Testis (tissue), 3 donors: ENCODE measurements around the gene FKBP7. TPM values are rescaled to one million over a fixed set of nuclear protein-coding genes. Genes with fewer than 3 reads are reported as not detected.

Source experiments
- DNase-seq: peaks from one replicate; pipeline ENCODE4 v3.0.0-alpha.2; 2019
- H3K27ac ChIP-seq, 2 donors: fragments of 200-600 bp; sonication (generic); one replicate each; pipeline ENCODE4 v1.5.1; 2019
- H3K27me3 ChIP-seq: fragments of 200-600 bp; sonication (generic); one replicate; pipeline ENCODE4 v1.5.1; 2019
- H3K36me3 ChIP-seq: fragments of 200-600 bp; sonication (generic); one replicate; pipeline ENCODE4 v1.5.1; 2017; ENCODE audit warnings: low read depth; ENCODE audit errors: missing control alignments
- H3K4me1 ChIP-seq: fragments of 200-600 bp; sonication (generic); one replicate; pipeline ENCODE4 v1.5.1; 2019
- H3K4me3 ChIP-seq, 2 donors: fragments of 200-600 bp; sonication (generic); one replicate each; pipeline ENCODE4 v1.5.1; 2017 to 2019
- H3K9me3 ChIP-seq: fragments of 200-600 bp; sonication (generic); one replicate; pipeline ENCODE4 v1.5.1; 2017
- POLR2A ChIP-seq: fragments of 450-650 bp; IDR thresholded peaks from one replicate; pipeline ENCODE4 v1.6.1; 2017; ENCODE audit warnings: antibody characterized with exemption, mild to moderate bottlenecking, moderate library complexity
- WGBS, 2 donors: methylation state at CpG; one replicate each; pipeline ENCODE4 v1.1.5; 2018; 5-methylcytosine and 5-hydroxymethylcytosine counted together
- intact Hi-C: fragments of 100-400 bp; cut with DNase I; formaldehyde crosslinking; loops from one replicate; pipeline ENCODE4 v1.15.1; 2023; ENCODE audit warnings: low total_unique reads
- polyA plus RNA-seq: library from polyadenylated mRNA; stranded (reverse); fragments of 350-450 nt; fragmentation: Illumina TruSeq; extraction: RNeasy Lipid Tissue Mini Kit (QIAGEN cat#74804); gene quantifications from one replicate; pipeline ENCODE4 v1.2.3, GENCODE V29; 2014; ENCODE audit warnings: low read depth, low replicate concordance; ENCODE audit not compliant: insufficient read depth
- total RNA-seq, 2 donors: library from RNA; depleted of rRNA; stranded (reverse); fragments of >200 nt; gene quantifications; one replicate each; pipeline ENCODE4 v1.2.3, GENCODE V29; 2016
- TF ChIP-seq, protein P1 (sequence below), 3 experiments: fragments of 450-650 bp in 2 of 3; fragments of 200-600 bp in 1 of 3; sonication (generic) in 1 of 3; IDR thresholded peaks; one replicate each; pipeline ENCODE4 v1.5.1; 2016 to 2019; ENCODE audit warnings: antibody characterized with exemption in 3 of 3, mild to moderate bottlenecking in 2 of 3, moderate library complexity in 1 of 3

FKBP7 gene
- total and polyA plus RNA-seq, 3 donors from 2014 or later = 10.1 to 27.4 (median 25.6) TPM

GRCh38 chr2:178469219-178469849 is 9.1 kb downstream of the FKBP7 start:
- no peak overlapping the region for H3K27ac ChIP-seq
- TF ChIP-seq, protein P1, sequence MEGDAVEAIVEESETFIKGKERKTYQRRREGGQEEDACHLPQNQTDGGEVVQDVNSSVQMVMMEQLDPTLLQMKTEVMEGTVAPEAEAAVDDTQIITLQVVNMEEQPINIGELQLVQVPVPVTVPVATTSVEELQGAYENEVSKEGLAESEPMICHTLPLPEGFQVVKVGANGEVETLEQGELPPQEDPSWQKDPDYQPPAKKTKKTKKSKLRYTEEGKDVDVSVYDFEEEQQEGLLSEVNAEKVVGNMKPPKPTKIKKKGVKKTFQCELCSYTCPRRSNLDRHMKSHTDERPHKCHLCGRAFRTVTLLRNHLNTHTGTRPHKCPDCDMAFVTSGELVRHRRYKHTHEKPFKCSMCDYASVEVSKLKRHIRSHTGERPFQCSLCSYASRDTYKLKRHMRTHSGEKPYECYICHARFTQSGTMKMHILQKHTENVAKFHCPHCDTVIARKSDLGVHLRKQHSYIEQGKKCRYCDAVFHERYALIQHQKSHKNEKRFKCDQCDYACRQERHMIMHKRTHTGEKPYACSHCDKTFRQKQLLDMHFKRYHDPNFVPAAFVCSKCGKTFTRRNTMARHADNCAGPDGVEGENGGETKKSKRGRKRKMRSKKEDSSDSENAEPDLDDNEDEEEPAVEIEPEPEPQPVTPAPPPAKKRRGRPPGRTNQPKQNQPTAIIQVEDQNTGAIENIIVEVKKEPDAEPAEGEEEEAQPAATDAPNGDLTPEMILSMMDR (IDR thresholded peaks at IDR 0.05) = no peak
- no peak for TF ChIP-seq POLR2A
- WGBS, 2 donors = 89 to 94% methylated on average over 7 of the region's 7 CpGs
- no peaks in the 10 kb centered on the region for H3K27me3 ChIP-seq
- intact Hi-C loops = no loop called here
- H3K36me3 ChIP-seq = no peaks in the 10 kb centered on the region
- DNase-seq = no peak
- H3K9me3 ChIP-seq = no peaks in the 10 kb centered on the region
- H3K4me3 ChIP-seq = no peak overlapping the region
- H3K4me1 ChIP-seq = no peaks in the 10 kb centered on the region

- Histone ChIP-seq H3K27me3 (no peaks in the 10 kb centered on the region), H3K4me3 (no peak overlapping the region), H3K27ac (no peak overlapping the region), H3K9me3 (no peaks in the 10 kb centered on the region), H3K4me1 (no peaks in the 10 kb centered on the region), H3K36me3 (no peaks in the 10 kb centered on the region)
- WGBS, 2 donors = 93 to 99% methylated on average over 11 of the region's 11 CpGs
- no peak for DNase-seq
- intact Hi-C loops = no loop called here
- TF ChIP-seq, protein P1 (IDR thresholded peaks at IDR 0.05) = no peak
- TF ChIP-seq POLR2A = no peak
These were observed 21.0 kb downstream of the FKBP7 start for GRCh38 chr2:178457390-178457886.

DNA sequence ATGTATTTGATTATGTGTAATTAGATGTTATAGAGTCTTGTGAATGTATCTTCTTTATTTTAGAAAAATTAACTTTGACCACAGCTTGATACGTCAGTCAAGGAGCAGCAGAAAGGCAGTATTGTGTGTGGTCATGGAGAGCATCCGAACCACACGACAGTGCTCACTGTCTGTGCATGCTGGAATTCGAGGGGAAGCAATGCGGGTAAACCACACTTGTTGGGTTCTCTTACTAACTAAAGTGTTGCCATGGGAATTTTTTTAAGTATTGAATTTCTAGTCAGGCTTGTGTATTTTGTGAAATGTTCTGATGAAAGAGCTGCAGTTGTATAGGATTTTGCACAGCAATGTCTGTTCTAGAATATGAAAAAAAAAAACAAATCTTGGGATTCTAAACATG is 22.5 kb downstream of the FKBP7 start:
- no peak for TF ChIP-seq POLR2A
- TF ChIP-seq, protein P1 (IDR thresholded peaks at IDR 0.05) = no peak
- Histone ChIP-seq H3K4me1 (no peaks in the 10 kb centered on the region), H3K36me3 (no peaks in the 10 kb centered on the region), H3K4me3 (no peak overlapping the region), H3K27ac (no peak overlapping the region), H3K27me3 (no peaks in the 10 kb centered on the region), H3K9me3 (no peaks in the 10 kb centered on the region)
- 89 to 92% methylated on average over 5 of the region's 5 CpGs for WGBS, 2 donors
- no peak for DNase-seq
- intact Hi-C loops = no loop called here

DNA sequence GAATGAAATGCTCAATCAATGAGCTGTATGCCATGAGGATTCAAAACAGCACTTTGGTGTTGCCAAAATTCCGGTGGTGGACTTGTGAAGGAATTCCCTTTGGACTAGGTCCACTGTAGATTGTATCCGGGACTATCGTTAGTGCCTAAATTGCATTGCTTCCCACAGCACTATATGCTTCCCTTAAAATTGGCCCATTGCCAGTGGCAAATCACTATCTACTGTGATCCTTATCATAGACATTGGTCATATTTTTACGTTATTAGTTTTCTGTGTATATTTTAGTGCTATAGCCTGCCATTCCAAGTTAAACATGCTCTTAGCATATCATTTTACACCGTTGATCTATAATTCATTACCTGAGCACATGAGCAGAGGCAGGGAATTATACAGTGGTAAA is 25.5 kb downstream of the FKBP7 start:
- no peaks in the 10 kb centered on the region for H3K9me3 ChIP-seq
- intact Hi-C loops = no loop called here
- H3K36me3 ChIP-seq = no peaks in the 10 kb centered on the region
- DNase-seq = no peak
- TF ChIP-seq POLR2A = no peak
- TF ChIP-seq, protein P1 (IDR thresholded peaks at IDR 0.05) = no peak
- H3K4me3 ChIP-seq = no peak overlapping the region
- no peak overlapping the region for H3K27ac ChIP-seq
- H3K27me3 ChIP-seq = no peaks in the 10 kb centered on the region
- WGBS, 2 donors = 57 to 58% methylated on average over 5 of the region's 5 CpGs
- peaks cover 6% of the 10 kb centered on the region for H3K4me1 ChIP-seq

DNA sequence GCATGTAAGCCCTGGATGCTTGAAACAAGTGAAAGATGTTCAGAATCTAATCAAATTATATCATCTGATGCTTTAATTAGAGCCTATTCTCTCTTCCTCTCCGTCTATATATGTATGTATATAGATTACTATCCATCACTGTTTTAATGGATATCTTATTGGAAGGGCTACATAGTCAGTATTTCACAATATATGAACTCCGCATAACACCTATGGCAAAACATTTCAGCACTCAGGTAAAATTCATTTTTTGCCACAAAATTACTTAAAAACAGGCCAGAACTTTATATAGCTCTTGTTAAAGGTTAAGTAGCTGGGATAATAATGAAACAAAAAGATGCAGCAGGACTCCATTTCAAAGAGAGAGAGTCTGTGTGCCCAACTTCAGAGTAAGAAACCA is 26.1 kb downstream of the FKBP7 start:
- Histone ChIP-seq H3K9me3 (no peaks in the 10 kb centered on the region), H3K4me3 (peak overlapping the region in 1 of 2 donors; percentile 76), H3K36me3 (no peaks in the 10 kb centered on the region), H3K27ac (peak overlapping the region in 1 of 2 donors; percentile 99), H3K4me1 (peaks cover 6% of the 10 kb centered on the region), H3K27me3 (no peaks in the 10 kb centered on the region)
- 60 to 83% methylated on average over 2 of the region's 2 CpGs for WGBS, 2 donors
- TF ChIP-seq, protein P1 (IDR thresholded peaks at IDR 0.05) = no peak
- no peak for TF ChIP-seq POLR2A
- DNase-seq = no peak
- intact Hi-C loops = no loop called here
